ENCODE measurements around the gene PLEKHA7.

DNA sequence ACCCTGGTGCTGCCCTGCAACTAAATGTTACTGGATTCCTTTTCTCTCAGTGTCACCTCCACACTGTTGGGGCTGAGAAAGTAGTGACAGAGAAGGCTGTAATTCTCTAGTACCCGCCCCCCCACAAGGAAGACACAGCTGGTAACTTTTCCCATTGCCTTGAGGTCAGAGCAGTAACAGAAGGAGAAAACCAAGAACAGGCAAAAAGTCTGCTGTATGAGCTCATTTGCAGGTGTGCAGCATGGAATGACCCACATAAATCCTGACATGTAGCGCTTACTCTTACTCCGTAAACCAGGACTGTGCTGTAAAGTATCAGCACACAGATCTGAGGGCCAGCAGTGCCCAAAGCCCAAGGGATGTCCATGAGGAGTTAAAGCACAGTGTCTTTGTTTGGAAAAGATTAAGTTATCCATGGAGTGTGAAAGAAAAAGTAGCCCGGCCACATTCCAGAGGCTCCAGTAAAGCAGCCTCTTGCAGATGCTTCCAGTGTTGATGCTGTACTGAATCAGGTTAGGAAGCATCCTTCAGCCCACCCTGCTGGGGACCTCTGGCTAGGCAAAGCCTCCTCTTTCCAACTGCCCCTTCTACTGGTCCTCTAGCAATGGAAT is 120.7 kb downstream of the PLEKHA7 start:
- TF ChIP-seq, protein P1, sequence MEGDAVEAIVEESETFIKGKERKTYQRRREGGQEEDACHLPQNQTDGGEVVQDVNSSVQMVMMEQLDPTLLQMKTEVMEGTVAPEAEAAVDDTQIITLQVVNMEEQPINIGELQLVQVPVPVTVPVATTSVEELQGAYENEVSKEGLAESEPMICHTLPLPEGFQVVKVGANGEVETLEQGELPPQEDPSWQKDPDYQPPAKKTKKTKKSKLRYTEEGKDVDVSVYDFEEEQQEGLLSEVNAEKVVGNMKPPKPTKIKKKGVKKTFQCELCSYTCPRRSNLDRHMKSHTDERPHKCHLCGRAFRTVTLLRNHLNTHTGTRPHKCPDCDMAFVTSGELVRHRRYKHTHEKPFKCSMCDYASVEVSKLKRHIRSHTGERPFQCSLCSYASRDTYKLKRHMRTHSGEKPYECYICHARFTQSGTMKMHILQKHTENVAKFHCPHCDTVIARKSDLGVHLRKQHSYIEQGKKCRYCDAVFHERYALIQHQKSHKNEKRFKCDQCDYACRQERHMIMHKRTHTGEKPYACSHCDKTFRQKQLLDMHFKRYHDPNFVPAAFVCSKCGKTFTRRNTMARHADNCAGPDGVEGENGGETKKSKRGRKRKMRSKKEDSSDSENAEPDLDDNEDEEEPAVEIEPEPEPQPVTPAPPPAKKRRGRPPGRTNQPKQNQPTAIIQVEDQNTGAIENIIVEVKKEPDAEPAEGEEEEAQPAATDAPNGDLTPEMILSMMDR (IDR thresholded peaks at IDR 0.05), result no peak
- TF ChIP-seq ESRRA (CRISPR knock-in tag; IDR thresholded peaks at IDR 0.05; ENCODE audit: borderline replicate concordance) (no peak), ATF1 (CRISPR knock-in tag; IDR thresholded peaks at IDR 0.05) (no peak), ZNF121 (CRISPR knock-in tag; IDR thresholded peaks at IDR 0.05) (no peak)
- TF ChIP-seq, protein P2, sequence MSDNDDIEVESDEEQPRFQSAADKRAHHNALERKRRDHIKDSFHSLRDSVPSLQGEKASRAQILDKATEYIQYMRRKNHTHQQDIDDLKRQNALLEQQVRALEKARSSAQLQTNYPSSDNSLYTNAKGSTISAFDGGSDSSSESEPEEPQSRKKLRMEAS (CRISPR knock-in tag; IDR thresholded peaks at IDR 0.05), result no peak
- TF ChIP-seq, protein P3, sequence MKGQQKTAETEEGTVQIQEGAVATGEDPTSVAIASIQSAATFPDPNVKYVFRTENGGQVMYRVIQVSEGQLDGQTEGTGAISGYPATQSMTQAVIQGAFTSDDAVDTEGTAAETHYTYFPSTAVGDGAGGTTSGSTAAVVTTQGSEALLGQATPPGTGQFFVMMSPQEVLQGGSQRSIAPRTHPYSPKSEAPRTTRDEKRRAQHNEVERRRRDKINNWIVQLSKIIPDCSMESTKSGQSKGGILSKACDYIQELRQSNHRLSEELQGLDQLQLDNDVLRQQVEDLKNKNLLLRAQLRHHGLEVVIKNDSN (CRISPR knock-in tag; IDR thresholded peaks at IDR 0.05), result no peak

Measured in WTC11 (cell line).